CD4-positive, alpha-beta T cell treated with Interleukin-17A for 1 hour (primary cell): ENCODE data around the gene TSHZ1.
"Not testable (repeated sequence)": the region's sequence is repeated elsewhere in the genome, so short reads cannot be mapped to it uniquely, and the experiment has no call there.

ENCODE experiments used
- DNase-seq: peaks from one replicate; pipeline ENCODE4 v3.0.0-alpha.2; 2020

The TSHZ1 gene

DNA sequence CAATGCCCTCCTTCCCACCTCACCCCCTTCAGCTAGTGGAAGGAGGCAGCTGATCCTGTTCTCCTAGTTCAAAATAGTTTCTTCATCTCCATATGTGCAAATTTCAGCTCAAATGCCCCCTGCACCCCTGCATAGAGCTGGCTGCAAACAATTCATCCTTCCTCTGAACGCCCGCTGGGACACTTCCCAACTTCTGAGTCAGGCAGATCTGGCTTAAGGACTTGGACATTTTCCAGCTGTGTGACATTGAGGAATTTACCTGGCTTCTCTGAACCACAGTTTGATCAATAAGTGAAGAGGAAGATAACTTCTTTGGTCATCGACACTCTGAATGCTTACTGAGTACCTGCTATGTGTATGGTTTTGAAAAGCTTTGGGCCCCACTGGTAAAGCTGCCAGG is 25.1 kb upstream of the TSHZ1 start:
- DNase-seq = no peak

DNA sequence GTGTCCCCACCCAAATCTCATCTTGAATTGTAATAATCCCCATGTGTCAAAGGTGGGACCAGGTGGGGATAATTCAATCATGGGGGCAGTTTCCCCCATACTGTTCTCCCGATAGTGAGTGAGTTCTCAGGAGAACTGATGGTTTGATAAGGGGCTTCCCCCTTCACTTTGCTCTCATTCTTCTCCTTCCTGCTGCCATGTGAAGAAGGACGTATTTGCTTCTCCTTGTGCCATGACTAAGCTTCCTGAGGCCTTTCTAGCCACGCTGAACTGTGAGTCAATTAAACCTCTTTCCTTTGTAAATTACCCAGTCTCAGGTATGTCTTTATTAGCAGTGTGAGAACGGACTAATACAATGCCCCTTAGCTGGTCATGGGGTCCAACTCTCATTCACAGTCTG is 22.9 kb upstream of the TSHZ1 start:
- DNase-seq = not testable (repeated sequence)

DNA sequence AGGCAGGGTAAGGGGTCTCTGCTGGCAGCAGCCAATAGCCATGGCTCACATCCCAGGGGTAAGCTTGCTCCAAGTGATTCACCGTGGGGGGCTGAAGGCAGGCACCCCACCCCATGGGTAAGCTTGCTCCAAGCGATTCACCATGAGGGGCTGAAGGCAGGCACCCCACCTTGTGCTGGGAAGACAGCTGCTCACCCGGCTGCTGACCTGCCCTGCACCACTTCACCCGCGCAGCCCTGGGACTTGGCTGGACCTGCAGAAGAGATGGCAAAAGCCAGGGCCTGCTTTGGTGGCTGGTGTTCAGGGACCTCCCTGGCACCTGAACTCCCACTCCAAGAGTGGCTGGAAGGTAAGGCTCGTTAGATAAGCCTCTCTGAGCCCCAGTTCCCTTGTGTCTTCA is 20.9 kb upstream of the TSHZ1 start:
- DNase-seq = no peak

DNA sequence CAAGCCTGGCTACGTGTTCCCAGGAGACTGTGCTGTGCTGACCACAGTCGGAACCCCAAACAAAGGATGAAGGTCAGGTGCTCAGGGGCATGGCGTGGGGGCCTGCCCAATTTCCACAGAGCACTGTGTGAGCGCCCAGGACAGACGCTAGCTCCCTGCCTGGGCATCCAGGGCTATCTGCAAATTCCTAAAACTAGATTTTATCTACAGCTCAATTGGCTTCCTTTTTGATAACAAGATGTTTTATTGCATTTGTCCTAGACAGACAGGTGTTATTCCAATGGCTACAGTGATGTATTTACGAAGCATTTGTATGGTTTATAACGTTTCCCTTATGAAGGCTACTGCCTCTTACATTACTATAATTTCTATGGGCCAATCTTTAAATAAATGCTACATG is 17.7 kb upstream of the TSHZ1 start:
- no peak for DNase-seq

DNA sequence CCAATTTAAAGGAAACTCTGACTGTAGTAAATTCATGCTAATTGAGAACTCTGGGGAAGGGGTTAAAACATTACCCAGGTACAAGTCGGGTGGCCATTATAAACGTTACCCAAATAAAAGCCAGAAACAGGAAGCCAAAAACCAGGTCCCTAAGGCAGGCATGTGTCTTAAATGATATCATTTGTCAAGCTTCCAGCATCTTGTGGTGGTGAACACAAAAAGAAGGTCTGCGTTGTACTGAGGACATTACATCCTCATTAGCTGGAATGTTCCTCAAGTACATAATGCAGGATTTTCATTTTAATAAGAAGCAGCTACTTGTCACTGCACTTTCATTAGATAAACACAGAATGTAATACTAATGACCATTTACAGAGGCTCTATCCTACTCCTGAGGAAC is 12.6 kb upstream of the TSHZ1 start:
- DNase-seq = no peak

DNA sequence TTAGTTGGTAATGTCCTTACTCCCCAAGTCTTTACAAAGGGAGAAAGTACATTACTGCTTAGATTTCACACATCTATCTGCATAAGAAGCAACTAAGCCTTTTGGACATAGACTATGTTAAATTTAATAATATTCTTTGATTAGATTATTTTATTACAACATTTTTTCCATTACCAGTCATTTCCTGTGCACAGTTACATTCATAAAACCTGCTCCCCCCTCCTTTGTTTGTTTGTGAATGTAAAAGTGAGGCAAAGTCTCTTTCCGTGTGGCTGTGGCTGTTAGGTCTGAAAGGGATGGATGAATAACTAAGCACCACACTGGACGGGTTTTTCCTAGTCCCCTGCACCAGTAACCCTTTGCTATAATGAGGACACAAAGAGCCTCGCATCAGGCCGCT is 11.3 kb upstream of the TSHZ1 start:
- DNase-seq = no peak

DNA sequence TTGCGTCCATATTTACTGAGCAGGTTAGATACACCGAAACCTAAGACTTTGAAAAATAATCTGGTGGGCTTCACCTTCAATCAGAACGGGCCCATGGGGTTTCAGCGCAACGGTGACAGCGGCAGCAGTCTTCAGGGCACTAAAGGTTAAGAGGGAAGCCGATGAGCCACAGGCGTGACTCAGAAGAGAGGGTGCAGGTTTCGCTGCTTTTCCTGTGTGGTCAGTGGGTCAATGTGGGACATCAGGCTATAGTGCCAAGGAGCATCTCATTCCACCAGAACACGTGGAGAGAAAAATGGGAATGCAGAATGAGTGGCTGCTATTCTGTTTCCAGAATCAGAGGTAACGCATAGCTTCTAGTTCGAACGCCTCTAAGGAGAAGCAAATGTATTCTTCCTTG is 10.5 kb upstream of the TSHZ1 start:
- no peak for DNase-seq

DNA sequence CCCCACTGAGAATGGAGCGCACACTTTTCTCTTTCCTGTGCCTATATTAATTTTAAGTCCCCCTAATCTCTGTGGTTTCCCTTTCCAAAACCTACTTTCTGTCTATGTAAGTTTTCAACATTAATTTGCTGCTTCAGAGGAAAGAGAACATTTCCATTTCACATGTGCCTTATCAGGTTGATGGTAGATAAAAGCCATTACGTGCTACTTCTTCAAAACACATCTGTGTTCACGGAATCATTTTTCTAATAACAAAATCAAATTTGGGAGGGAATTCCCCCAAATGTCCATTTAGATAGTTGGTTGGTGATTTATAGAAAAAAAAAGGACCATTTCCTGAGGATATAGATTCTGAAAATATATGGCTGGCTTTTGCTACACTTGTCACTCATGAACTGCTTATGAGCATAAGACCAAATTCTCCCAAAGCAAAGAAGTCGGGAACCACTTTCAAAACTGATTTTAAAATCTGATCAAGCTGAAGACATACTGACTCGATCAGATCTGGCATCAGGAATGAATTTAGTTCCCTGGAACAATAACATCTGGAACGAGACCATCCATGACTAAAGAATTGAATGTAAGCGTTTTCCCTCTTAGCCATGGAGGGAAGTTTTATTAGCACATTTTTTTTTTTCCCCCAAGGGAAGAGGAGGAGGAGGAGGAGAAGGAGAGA is 9.9 kb upstream of the TSHZ1 start:
- no peak for DNase-seq

DNA sequence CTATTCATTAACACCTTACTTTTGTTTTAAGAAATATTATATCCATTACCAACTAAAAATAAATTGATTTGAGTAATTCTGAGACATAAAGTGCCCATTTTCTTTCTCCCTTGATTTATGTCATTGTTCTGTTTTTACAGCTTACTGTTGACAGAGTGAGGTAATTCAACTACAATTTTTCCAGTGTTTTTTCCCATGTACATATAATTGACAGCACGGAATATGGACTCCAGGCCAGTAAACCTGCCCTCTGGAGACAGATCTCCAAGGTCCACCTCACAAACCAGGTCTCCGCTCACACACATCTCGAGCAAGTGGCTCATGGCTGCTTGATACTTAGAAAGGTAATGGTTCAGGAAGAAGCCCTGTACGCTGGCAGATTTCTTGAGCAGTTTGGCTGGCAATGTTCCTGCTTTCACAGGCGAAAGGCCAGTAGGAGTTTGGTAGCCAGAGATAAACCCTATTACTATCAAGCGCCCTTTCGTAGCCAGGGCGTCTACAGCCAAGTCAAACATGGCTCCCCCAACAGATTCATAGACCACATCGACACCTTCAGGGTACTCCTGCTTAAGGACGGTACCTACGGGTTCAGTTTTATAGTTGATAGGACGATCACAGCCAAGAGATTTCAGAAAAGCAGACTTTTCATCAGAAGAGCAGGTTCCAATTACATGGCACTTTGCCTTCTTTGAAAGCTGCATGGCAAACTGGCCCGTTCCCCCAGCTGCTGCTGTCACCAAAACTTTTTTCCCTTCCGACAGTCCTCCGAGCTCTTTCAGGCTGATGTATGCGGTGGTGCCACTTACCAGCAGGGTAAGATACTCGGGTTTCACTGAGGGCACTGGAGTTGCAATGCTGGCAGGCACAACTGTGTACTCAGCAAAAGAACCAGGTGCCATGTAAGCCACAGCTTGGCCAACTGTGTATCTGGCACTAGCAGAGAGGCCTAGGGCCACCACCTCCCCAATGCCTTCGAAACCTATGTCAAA is 9.0 kb upstream of the TSHZ1 start:
- no peak for DNase-seq

DNA sequence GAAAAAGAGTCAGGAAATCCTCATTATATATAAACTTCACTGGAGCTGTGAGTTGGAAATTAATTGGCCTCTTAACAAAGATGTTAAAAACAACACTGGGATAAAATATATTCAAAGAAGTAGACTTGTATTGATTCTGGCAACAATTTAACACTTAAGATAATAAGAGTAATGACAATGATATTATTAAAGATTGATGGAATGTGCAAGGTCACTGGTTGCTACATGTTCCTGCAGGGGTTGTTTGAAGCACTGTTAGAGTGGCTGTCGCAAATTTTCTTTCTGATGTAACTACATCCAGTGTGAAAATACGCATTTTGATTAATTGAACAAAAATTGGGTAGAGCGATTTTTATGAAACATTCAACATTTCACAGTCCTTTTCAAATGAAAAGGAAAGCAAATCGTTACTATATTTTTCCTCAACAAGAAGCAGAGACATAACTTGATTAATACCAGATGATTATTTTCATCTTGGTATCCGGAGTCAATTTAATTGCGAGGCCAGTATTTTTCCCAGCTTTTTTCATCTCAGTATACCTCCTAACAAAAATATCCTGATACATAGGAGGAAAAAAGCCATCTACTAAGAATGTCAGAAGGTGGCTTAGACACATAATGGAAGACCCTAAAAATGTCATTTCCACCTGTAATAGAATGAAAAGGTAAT is 7.8 kb upstream of the TSHZ1 start:
- no peak for DNase-seq

DNA sequence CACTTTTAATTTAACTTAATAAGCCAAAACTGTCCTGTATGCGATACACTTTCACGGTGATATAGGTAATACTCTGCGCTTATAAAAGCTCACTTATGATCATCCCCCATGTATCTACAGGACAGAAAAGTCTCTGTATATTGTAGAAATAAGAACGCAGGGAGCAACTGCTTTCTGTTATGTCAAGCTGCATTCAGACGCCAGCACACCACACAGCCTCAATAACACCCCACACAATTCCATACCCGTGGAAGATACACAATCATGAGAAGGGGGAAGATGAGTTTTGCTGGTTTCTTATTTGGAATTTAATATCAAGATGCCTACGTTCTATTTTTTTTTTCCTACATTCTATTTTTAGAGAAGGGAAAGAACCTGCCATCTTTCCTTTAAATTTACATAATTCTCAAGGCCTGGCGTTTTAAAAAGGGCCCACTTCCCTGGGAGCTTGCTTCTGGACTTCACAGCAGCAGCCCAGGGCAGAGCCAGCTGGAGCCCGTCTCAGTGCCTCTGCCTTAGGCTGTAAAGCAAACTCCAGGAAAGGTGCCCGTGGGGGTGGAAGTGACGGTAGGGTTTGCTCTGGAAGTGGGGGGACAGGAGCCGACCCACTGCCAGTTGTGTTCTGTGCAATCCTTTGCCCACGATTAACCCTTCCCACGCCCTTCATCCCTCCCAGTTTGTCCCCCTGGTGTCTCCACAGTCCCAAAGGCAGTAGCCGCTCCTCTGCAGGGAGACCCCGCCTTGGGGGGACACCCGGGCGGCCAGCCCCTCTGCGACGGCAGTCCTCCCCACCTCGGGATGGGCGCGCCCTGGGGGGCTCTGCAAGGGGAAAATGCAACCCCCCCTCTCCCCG is 7.0 kb upstream of the TSHZ1 start:
- DNase-seq = no peak

DNA sequence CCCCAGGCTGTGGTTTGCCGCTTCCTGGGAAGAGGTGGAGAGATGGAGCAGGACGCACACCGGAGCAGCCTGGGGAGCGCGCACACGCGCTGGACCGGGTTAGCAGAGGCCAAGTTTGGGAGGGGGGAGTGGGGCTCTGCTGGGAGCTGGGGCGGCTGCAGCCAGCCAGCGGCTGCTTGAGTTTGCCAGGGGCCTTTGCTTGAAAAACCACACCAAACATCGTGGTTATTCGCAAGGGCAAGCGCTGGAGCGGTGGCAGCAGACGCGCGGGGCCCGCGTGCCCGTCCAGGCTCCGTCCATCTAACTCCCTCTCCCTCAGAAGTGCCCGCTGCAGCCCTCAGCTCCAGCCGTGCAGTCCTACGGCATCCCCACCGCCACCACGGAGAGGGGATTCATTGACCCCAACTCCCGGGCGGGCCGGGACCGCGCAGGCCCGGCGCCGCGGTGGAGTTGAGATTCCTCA is 6.3 kb upstream of the TSHZ1 start:
- DNase-seq = no peak

DNA sequence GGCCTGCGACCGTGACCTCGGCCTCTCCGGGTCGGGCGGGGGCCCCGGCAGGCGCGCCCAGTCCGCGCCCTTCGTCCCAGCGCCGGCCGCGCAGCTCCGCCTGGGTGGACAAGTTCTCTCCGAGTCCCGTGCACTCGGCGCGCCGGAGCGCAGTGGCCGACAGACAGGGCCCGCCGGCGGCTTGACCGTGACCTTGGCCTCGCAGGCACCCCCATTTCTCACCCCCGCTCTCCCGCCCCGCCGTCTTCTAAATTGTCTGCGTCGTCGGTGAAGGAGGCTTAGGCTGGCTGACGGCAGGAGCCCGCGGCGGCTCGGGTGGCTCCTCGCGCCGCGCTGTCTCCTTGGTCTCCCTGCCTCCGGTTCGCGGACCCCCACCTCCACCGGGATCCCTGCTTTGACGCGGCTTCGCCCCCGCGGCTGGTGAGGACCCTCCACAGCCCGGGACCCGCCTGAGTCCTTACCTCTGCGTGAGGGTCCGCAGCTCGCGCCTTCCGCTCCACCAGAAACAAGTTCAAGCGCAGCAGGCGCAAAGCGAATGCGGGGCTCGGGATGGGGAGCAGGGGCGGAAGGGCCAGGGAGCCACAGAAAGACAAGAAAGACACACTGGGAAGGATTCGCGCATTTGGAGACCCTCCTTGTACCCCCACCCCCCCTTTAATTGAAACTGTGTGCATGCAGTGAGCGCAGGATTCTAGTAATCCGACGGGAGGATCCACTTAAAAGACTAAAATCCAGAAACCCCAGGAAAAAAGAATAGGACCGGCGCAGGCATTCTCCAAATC is 5.7 kb upstream of the TSHZ1 start:
- DNase-seq = no peak

DNA sequence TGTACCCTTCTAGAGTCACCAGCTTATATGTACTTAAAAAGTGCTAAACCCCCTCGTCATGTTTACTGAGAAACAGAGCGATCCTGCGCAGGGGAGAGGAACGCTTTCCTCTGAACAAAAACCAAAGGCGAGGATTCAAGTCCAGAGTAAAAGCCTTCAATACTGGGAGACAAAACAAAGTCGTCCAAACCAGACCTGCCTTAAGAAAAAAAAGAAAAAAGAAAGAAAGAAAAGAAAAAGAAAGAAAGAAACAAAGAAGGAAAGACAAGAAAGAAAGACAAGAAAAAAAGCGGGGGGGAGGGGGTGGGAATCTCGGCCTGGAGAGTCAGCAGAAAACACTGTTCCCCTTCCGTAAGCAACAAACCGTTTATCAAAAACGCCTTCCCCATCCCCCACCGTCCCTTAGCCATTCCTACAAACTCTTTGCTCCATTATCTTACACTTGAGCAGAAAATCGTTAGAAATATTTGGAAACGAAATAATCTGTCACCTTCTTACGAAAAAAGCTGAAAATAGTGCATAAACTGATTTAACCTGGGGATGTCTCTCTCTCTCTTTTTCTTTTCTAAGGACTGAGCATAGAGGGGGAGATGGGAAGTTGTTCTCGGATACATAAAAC is 5.0 kb upstream of the TSHZ1 start:
- no peak for DNase-seq

DNA sequence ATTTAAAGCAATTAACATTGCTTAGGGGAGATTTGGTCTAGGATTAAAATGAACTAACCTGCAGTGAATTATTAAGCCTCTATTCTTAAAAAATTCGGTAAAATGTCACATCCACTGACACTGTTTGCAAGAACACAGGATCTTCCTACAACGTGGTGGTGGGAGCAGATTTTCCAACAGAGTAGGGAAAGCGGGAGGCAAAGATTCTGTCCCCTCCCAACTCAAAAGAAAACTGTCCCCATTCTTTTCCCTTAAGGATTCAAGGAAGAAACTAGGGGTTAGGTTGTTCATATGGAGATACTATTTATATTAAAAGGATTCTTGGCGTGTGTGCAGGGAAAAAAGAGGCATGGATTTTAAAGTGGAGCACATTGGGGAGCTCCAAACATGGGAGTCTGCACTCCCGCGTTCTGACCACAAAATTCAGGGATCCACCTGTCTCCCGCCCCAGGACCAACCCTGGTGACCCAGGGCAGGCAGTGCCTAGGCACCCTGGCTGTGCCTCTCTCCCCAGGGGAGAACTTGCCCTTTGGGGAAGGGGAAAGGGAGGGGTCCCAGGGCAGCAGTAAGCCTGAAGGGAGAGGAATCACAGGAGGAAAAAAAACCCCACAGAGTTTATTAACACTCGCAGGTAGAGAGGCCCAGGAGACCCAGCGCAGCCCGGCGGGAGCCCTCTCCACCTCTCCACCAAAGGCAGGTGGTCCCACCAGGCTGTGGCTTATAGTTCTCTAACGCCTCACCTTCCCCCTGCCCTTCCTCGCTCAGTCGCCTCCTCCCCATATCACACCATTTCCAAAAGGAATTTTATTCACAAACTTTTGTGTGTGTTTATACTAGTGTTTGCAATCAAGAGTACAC is 3.9 kb upstream of the TSHZ1 start:
- no peak for DNase-seq

DNA sequence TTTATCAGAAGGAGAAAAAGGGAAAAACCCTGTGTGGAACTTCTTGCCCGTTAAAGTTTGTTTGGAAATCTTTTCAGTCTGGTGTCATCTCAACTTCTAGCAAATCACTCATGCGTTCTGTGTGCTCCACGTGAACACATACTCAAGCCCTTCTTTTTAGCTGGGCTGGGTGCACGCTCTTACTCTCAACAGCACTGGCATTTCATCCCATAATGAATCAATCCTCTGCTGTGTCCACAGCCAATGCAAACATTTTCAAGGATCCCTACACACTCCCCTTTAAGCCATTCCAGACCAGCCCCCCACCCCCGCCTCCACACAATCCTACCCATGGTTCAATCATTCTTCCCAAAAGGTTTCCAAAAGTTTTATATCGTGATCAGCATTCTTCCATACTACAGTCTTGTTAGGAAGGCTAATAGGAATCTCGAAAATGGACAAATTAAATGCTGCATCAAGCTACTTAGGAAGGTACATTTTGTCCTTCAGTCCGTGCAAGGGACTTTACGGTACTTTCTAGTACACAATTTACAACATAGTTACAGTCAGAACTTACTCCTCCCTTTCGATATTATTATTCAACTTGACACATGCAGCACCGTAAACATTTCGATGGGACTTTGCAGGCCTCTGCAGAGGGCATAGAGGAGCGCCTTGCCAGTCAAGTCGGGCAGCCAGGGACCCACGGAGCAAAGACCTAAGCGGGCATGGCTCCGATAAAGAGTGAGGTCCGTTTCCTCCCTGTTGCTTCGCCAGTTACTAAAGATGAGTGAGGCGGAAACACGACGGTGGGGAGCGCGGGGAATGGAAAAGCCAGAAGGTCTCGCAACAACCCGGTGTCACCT is 3.1 kb upstream of the TSHZ1 start:
- no peak for DNase-seq

DNA sequence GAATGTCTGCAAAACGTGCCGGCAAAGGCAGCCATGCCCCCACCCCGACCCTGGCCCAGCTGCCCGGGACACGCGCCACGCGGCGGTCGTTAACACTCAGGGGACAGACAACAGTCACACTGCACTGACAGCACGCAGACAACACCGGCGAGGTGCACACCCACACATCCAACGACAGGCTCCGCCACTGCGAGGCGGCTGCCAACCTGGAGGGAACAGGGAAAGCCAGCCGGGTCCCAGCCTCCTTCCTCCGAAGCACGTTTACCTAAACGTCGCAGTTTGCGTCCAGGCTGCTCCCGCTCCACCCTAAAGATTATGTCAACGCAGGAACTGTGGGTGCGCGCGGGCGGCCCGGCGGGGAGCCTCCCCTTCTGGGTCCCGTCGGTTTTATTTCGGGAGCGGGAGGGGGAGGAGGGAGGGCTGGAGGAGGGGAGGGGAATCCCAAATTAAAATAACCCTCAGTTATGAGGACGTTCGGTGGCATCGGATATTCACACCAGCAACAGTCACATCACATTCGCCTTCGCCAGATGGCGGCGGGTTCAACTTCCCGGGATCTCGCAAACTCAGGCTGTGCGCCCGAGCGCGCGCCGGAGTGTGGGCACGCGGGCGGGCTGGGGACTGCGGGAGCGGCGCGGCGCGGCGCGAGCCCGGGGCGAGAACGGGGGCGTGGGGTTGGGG is 2.3 kb upstream of the TSHZ1 start:
- DNase-seq = peak; percentile 48

DNA sequence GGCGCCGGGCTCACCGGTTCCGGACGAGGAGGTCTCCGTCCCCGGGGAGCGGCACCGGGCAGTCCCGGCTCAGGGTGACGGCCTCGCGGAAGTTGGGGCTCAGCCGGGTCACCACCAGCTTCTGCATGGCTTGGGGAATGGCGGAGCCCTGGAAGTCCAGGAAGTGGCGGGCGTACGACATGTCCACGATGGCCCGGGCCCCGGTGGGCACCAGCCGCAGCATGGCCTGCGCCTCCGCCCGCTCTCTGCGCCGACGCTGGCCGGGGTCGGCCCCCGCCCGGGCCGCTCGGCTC is 1.8 kb upstream of the TSHZ1 start:
- no peak for DNase-seq
